A375 (cell line): Measurements from ENCODE around the gene ADCY3. TPM values are rescaled to one million over a fixed set of nuclear protein-coding genes. Genes with fewer than 3 reads are reported as not detected.

Experiments
- small RNA-seq: library from RNA; depleted of rRNA; stranded (forward); fragments of <200 nt; gene quantifications from one replicate; pipeline ENCODE3, GENCODE V24; 2014
- total RNA-seq: library from RNA; depleted of rRNA; stranded (reverse); fragments of >200 nt; shearing (Covaris generic); gene quantifications from 2 replicates; pipeline ENCODE4 v1.2.3, GENCODE V29; 2014; rRNA removed

Gene ADCY3
- 41.5 and 43.6 TPM in 2 replicates for total RNA-seq

GRCh38 chr2:24920098-24920808 is at the start of gene ADCY3:
TSS of gene ADCY3 (minus strand) at chr2:24920237. CDS start at chr2:24918987, 1,250 bp downstream.

GRCh38 chr2:24792874-24793760 is 126.9 kb downstream of the ADCY3 start, which contains the start of the genes CENPO and PTRHD1:
TSS of gene CENPO (plus strand) at chr2:24793425. CDS start at chr2:24793920, 495 bp downstream.
TSS of gene PTRHD1 (minus strand) at chr2:24793391. CDS start at chr2:24793377, 14 bp downstream.

Small RNAs within 50 kb of the gene (small RNA-seq; reads per million reads assigned to genes)
- gene AC013267.1 (not detected), gene RF00016 (not detected)

Other genes starting within 250 kb of the ADCY3 start
- 52.3 and 56.4 TPM in 2 replicates for gene PTRHD1, start 126.8 kb downstream of the ADCY3 start, total RNA-seq
- 33.2 and 35.5 TPM in 2 replicates for gene CENPO, start 126.8 kb downstream of the ADCY3 start, total RNA-seq
- gene DNAJC27, start 51.7 kb upstream of the ADCY3 start, total RNA-seq, result 1.9 and 2.3 TPM in 2 replicates
- gene EFR3B, start 121.8 kb upstream of the ADCY3 start, total RNA-seq, result 0.45 and 0.66 TPM in 2 replicates
- not detected in 2 replicates for gene POMC, start 248.3 kb upstream of the ADCY3 start, total RNA-seq